Ascending aorta (tissue), 2 donors: ENCODE results near the gene AIFM3. TPM values are rescaled to one million over a fixed set of nuclear protein-coding genes. Genes with fewer than 3 reads are reported as not detected.

ENCODE experiments used
- DNase-seq, 2 donors: peaks; one replicate each; pipeline ENCODE4 v3.0.0-alpha.2; 2019; ENCODE audit warnings: low spot score in 2 of 2
- H3K27ac ChIP-seq, 2 donors: fragments of 200-600 bp; sonication (generic); one replicate each; pipeline ENCODE4 v1.5.1; 2016 to 2017; ENCODE audit warnings: mild to moderate bottlenecking in 1 of 2
- H3K27me3 ChIP-seq: fragments of 200-600 bp; sonication (generic); one replicate; pipeline ENCODE4 v1.5.1; 2017
- H3K36me3 ChIP-seq, 2 donors: fragments of 200-600 bp; sonication (generic); one replicate each; pipeline ENCODE4 v1.5.1; 2016
- H3K4me1 ChIP-seq, 2 donors: fragments of 200-600 bp; sonication (generic); one replicate each; pipeline ENCODE4 v1.5.1; 2016 to 2017; ENCODE audit warnings: mild to moderate bottlenecking in 1 of 2
- H3K4me3 ChIP-seq, 2 donors: fragments of 200-600 bp; sonication (generic); one replicate each; pipeline ENCODE4 v1.5.1; 2016 to 2017; ENCODE audit warnings: mild to moderate bottlenecking in 1 of 2
- H3K9me3 ChIP-seq, 2 donors: fragments of 200-600 bp; sonication (generic); one replicate each; pipeline ENCODE4 v1.5.1; 2016
- intact Hi-C: fragments of 100-400 bp; cut with DNase I; formaldehyde crosslinking; loops from one replicate; pipeline ENCODE4 v1.15.1; 2023
- total RNA-seq: library from RNA; depleted of rRNA; stranded (reverse); fragments of >200 nt; gene quantifications from one replicate; pipeline ENCODE4 v1.1.0, GENCODE V29; 2016
- TF ChIP-seq, protein P1 (sequence below), 3 experiments: fragments of 200-600 bp in 2 of 3; fragments of 450-650 bp in 1 of 3; sonication (generic) in 2 of 3; IDR thresholded peaks; one replicate each; pipeline ENCODE4 v1.5.1; 2016 to 2019; ENCODE audit warnings: antibody characterized with exemption in 3 of 3, mild to moderate bottlenecking in 1 of 3, moderate library complexity in 1 of 3

The AIFM3 gene
- total RNA-seq, 1 donor from 2014 or later: not detected

DNA sequence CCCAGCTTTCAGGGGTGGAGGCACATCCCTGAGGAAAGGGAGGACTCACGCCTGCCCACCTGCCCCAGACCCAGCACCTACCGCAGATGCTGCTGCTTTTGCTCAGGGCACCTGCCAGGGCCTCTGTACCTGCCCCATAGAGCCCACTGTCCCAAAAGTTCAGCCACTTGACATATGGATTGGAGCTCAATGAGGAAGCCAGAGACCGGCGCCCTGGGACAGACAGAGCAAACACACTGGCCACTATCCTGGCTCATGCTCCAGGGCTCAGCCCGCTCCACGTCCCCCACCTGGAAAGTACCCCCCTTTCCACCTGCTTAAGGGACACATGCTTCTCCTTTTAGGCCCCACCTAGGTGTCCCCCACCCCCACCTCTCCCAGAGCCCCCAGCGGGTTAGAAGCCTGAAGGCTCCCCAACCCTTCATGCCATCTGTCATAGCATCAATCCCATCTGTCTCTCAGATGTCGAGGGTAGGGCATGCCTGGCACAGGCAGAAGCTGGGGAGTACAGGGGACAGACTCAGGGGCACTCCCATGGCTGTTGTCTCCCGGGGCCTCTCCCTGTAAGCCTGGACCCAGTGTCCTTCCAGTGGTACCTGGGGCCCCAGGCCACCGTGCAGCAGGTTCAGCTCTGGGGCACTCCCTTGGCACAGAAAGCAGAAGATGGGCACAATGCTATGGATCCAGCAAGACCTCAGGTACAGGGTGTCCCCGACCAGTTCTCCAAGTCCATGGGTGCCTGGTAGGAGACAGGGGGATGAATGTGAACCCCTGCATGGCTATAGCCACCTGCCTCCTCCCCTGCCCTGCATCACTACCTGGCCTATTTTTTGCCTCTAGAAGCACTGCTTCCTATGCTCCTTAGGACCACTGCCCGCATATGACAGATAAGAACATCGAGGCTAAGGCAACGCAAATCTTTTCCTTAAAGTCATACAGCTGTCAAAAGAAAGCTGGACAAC, 45.7 kb downstream of the AIFM3 start:
- no peaks in the 10 kb centered on the region for H3K9me3 ChIP-seq
- H3K4me1 ChIP-seq: peaks cover 10 to 18% of the 10 kb centered on the region in 2 donors
- peak overlapping the region; percentile 57 to 68 for H3K27ac ChIP-seq
- intact Hi-C loops: no loop called here
- no peak overlapping the region for H3K4me3 ChIP-seq
- DNase-seq: no peak
- H3K36me3 ChIP-seq: no peaks in the 10 kb centered on the region
- TF ChIP-seq, protein P1, sequence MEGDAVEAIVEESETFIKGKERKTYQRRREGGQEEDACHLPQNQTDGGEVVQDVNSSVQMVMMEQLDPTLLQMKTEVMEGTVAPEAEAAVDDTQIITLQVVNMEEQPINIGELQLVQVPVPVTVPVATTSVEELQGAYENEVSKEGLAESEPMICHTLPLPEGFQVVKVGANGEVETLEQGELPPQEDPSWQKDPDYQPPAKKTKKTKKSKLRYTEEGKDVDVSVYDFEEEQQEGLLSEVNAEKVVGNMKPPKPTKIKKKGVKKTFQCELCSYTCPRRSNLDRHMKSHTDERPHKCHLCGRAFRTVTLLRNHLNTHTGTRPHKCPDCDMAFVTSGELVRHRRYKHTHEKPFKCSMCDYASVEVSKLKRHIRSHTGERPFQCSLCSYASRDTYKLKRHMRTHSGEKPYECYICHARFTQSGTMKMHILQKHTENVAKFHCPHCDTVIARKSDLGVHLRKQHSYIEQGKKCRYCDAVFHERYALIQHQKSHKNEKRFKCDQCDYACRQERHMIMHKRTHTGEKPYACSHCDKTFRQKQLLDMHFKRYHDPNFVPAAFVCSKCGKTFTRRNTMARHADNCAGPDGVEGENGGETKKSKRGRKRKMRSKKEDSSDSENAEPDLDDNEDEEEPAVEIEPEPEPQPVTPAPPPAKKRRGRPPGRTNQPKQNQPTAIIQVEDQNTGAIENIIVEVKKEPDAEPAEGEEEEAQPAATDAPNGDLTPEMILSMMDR (IDR thresholded peaks at IDR 0.05): no peak
- H3K27me3 ChIP-seq: no peaks in the 10 kb centered on the region

DNA sequence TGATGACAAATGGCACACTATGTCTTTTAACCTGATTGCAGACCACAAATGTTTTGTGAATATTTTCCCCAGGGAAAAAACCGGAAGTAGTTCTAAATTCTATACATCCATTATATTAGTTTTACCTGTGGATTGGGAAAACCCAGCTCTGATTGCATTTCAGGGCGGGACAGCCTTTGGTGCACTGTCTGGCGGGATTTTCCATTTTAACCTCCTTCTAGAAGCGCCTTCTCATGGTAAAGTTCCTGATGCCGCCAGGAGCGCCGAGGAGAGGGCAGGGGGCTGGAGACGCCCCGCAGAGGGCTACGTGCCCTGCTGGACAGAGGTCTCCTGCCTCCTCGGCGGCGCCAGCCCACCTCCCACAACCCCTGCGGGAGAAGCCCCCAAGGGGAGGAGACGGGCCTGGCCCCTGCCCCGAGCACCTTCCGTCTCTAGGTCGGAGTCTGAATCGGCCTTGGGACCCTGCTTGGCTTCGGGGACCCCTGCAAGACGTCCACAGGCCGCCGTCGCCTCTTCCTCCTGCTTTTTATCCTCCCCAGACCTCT, 46.7 kb downstream of the AIFM3 start:
- Histone ChIP-seq H3K27ac (peak overlapping the region; percentile 57 to 68), H3K27me3 (no peaks in the 10 kb centered on the region), H3K36me3 (no peaks in the 10 kb centered on the region), H3K9me3 (no peaks in the 10 kb centered on the region), H3K4me1 (peaks cover 10 to 18% of the 10 kb centered on the region in 2 donors), H3K4me3 (peak overlapping the region; percentile 27 to 59)
- DNase-seq: no peak
- TF ChIP-seq, protein P1 (IDR thresholded peaks at IDR 0.05): no peak
- intact Hi-C loops: loop anchor here (1.0 kb wide), 1 partner anchor 12 kb away; no protein-coding TSS in a partner anchor

DNA sequence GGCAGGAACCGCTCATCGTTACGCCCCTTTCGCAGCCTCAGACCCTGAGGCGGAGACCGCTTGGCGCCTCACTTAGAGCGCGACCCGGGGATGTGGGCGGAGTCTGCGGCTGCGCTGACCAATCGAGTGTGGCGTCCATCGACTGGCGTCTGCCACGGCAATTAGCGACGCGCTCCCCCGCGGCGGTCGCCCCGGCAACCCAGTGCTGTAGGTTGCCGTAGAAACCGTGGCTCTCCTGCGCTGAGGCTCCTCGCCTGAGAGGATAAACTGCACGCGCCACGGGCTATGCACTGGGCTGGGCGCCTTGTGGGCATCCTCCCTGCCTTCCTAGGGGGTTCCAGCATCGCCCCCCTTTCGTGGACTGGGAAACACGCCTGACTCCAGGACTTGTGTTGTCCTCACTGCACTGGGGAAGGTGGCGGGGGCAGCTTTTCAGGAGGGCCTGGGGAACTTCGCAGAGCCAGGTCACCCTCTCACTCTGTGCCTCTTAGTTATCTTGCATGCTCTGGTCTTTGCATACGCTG, 47.2 kb downstream of the AIFM3 start:
- Histone ChIP-seq H3K4me3 (peak overlapping the region; percentile 27 to 59), H3K27me3 (no peaks in the 10 kb centered on the region), H3K27ac (peak overlapping the region; percentile 57 to 68), H3K9me3 (no peaks in the 10 kb centered on the region), H3K4me1 (peaks cover 10 to 18% of the 10 kb centered on the region in 2 donors), H3K36me3 (no peaks in the 10 kb centered on the region)
- TF ChIP-seq, protein P1 (IDR thresholded peaks at IDR 0.05): no peak
- DNase-seq: peak; percentile 40 to 91
- intact Hi-C loops: loop anchor here (1.0 kb wide), 1 partner anchor 13 kb away; no protein-coding TSS in a partner anchor

DNA sequence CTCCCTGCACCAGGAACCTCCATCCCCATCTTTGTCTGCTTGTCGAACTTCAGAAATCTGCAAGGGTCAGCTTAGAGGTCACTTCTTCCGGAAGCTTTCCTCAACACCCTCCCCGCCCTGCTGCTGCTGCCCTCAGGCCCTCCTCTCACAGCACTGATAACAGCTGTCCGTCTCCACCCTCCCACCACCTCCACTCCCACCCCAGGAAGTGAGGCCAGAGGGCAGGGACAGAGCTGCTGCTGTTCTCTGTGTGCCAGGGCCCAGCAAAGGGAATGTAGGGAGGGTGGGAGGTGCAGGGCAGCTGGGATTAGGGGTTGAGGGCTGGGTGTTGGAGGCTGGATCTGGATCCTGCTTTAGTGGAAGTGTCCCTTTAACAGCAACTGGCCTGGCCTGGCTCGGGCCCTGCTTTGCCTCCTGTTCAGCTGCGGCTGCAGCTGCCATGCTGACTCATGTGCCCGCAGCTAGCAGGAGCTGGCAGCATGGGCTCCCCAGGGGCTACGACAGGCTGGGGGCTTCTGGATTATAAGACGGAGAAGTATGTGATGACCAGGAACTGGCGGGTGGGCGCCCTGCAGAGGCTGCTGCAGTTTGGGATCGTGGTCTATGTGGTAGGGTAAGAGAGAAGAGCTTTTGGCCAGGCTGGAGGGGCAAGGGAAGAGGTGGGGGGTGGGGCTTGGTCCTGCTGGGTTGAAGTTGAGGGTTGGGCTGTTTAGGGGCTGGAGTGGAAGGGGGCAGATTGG, 47.8 kb downstream of the AIFM3 start, which contains the start of gene P2RX6:
P2RX6 (plus strand) TSS at position 440 of the 740 bp plus-strand sequence; CDS start at position 450, 10 bp downstream.
- intact Hi-C loops: loop anchor here (1.0 to 5.0 kb wide), 2 partner anchors 14 to 33 kb away; partner anchors contain the start of gene LZTR1
- peak within 1 kb of the TSS; percentile 27 to 59 for H3K4me3 ChIP-seq

More for the DNA sequence above, 47.8 kb downstream of the AIFM3 start, which contains the start of gene P2RX6:
- H3K36me3 ChIP-seq: no peaks in the 10 kb centered on the region
- H3K27ac ChIP-seq: peak within 1 kb of the TSS; percentile 57 to 68
- no peaks in the 10 kb centered on the region for H3K27me3 ChIP-seq
- TF ChIP-seq, protein P1 (IDR thresholded peaks at IDR 0.05): no peak
- H3K9me3 ChIP-seq: no peaks in the 10 kb centered on the region
- H3K4me1 ChIP-seq: peaks cover 10 to 18% of the 10 kb centered on the region in 2 donors
- peak in 1 of 2 donors; percentile 76 for DNase-seq
